Measurements from ENCODE around the gene ZNF764. TPM values are rescaled to one million over a fixed set of nuclear protein-coding genes. Genes with fewer than 3 reads are reported as not detected.

The ZNF764 gene
- polyA plus RNA-seq, 3 donors = 0.94 to 4.6 (median 1.0) TPM

DNA sequence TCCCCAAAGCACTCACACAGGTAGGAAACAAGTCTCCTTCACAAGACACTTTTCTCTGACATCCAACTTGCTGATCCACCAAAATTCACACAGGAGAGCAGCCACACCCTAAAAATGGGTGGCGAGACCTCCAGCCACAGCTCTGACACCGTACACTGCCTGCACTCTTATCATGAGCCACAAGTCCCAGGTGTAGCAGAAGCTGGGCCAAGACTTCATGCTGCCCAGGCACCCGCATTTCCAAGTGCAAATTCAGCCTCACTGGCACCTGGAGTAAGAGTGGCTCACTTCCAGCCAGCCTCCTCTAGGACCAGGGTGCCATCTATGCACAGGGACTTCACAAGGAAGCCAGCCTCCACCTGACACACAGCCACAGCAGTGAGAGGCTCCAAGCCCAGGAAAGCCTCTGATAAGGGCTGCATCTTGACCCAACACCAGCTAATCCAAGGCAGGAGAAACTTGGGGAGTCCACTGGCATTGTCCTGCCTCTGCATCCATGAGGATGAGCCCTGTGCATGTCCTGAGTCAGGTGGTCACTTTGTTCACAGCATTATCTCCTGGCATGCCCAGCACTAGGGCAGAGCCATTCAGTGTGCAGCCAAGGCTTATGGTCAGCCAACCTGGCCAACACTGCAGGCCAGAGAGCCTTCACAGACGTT is 29.2 kb downstream of the ZNF764 start:
- H2AFZ ChIP-seq (ENCODE audit: insufficient read depth, low read depth, low read length, poor library complexity, severe bottlenecking) = no peak overlapping the region
- no peak overlapping the region for H3K4me2 ChIP-seq (replicated peaks; ENCODE audit: extremely low read depth, low read length, poor library complexity, severe bottlenecking)
- Mint-ChIP-seq H3K27me3 (ENCODE audit: low read depth in 3 of 3) (peaks cover 0 to 4% (median 3%) of the 10 kb centered on the region in 3 donors), H3K9me3 (no peaks in the 10 kb centered on the region), H3K27ac (peak overlapping the region in 6 of 7 donors; percentile 35 to 97 (median 94)), H3K4me1 (peaks cover 37% of the 10 kb centered on the region), H3K4me3 (peak overlapping the region in 1 of 2 donors; percentile 58), H3K36me3 (peaks cover 19 to 33% of the 10 kb centered on the region in 2 donors)
- H4K20me1 ChIP-seq (ENCODE audit: insufficient read depth, low read length) = peaks cover 6% of the 10 kb centered on the region
- peaks cover 36 to 48% of the 10 kb centered on the region in 2 donors for H3K4me1 ChIP-seq (ENCODE audit: control insufficient read depth in 1 of 2, insufficient read depth in 2 of 2, low read length in 2 of 2)
- WGBS (ENCODE audit: insufficient coverage) = 85% methylated on average over 4 of the region's 4 CpGs
- H3K4me3 ChIP-seq (replicated peaks in 1 of 3; ENCODE audit: low read depth in 2 of 3, low read length in 3 of 3) = no peak overlapping the region
- H3K9ac ChIP-seq (ENCODE audit: insufficient read depth, low read length, poor library complexity, severe bottlenecking) = no peak overlapping the region
- peak overlapping the region; percentile 85 to 87 for H3K27ac ChIP-seq (ENCODE audit: low read depth in 1 of 2, low read length in 2 of 2)
- TF ChIP-seq, protein P1, sequence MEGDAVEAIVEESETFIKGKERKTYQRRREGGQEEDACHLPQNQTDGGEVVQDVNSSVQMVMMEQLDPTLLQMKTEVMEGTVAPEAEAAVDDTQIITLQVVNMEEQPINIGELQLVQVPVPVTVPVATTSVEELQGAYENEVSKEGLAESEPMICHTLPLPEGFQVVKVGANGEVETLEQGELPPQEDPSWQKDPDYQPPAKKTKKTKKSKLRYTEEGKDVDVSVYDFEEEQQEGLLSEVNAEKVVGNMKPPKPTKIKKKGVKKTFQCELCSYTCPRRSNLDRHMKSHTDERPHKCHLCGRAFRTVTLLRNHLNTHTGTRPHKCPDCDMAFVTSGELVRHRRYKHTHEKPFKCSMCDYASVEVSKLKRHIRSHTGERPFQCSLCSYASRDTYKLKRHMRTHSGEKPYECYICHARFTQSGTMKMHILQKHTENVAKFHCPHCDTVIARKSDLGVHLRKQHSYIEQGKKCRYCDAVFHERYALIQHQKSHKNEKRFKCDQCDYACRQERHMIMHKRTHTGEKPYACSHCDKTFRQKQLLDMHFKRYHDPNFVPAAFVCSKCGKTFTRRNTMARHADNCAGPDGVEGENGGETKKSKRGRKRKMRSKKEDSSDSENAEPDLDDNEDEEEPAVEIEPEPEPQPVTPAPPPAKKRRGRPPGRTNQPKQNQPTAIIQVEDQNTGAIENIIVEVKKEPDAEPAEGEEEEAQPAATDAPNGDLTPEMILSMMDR (IDR thresholded peaks at IDR 0.05) = no peak
- no peaks in the 10 kb centered on the region for H3K27me3 ChIP-seq (ENCODE audit: control insufficient read depth in 2 of 2, insufficient read depth in 2 of 2, low read length in 2 of 2)
- H3K36me3 ChIP-seq (replicated peaks in 1 of 2; ENCODE audit: control insufficient read depth in 1 of 2, insufficient read depth in 2 of 2, low read length in 2 of 2) = peaks cover 21 to 32% of the 10 kb centered on the region in 2 donors
- H3K9me3 ChIP-seq (replicated peaks in 1 of 2; ENCODE audit: control insufficient read depth in 1 of 2, insufficient read depth in 1 of 2, low read length in 2 of 2) = no peaks in the 10 kb centered on the region
- DNase-seq = no peak
- peaks cover 19% of the 10 kb centered on the region for H3K79me2 ChIP-seq (ENCODE audit: insufficient read depth, low read length)
- intact Hi-C loops (cut with micrococcal nuclease) = loop anchor here (5.0 kb wide), 3 partner anchors 58 to 83 kb away; partner anchors contain the start of genes ZNF785 (in 2 of the 2) and ZNF689 (in 1 of the 2)

DNA sequence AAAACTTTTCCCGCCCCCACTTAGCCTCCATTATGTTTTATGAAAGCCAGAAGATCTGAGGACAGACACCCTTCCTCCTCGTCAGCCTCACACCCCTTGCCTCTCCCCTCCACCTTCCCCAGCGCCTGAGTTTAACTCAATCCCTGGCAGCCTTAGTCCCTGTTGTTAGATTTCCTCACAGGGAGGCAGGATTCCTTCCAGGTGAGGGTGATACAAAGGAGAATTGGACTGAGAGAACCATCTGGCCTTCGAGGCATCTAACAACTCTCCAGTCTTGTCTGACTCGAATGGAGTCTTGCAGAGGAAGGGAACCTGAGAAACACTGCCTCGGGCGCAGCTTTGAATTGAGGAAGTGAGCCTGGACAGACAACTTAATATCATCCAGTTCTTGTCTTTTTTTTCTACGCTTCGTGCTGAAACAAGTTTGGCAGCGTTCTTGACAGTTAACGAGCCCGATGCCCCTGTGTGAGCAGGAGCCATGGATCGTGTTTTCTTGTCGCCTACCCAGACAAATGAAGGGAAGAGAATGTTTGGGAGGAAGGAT is 30.5 kb downstream of the ZNF764 start:
- peak; percentile 59 to 75 (median 74) for DNase-seq
- H3K4me2 ChIP-seq (replicated peaks; ENCODE audit: extremely low read depth, low read length, poor library complexity, severe bottlenecking) = peak overlapping the region; percentile 99

More for the DNA sequence above, 30.5 kb downstream of the ZNF764 start:
- peak overlapping the region; percentile 35 to 93 (median 63) for H3K4me3 ChIP-seq (replicated peaks in 1 of 3; ENCODE audit: low read depth in 2 of 3, low read length in 3 of 3)
- H3K36me3 ChIP-seq (replicated peaks in 1 of 2; ENCODE audit: control insufficient read depth in 1 of 2, insufficient read depth in 2 of 2, low read length in 2 of 2) = peaks cover 18 to 27% of the 10 kb centered on the region in 2 donors
- H3K4me1 Mint-ChIP-seq = peaks cover 29% of the 10 kb centered on the region
- TF ChIP-seq, protein P1 (IDR thresholded peaks at IDR 0.05) = no peak
- H3K79me2 ChIP-seq (ENCODE audit: insufficient read depth, low read length) = peaks cover 7% of the 10 kb centered on the region
- peak overlapping the region; percentile 92 to 97 (median 97) for H3K27ac Mint-ChIP-seq
- 0% methylated on average over 10 of the region's 14 CpGs for WGBS (ENCODE audit: insufficient coverage)
- H2AFZ ChIP-seq (ENCODE audit: insufficient read depth, low read depth, low read length, poor library complexity, severe bottlenecking) = peak overlapping the region; percentile 96
- H4K20me1 ChIP-seq (ENCODE audit: insufficient read depth, low read length) = peaks cover 12% of the 10 kb centered on the region
- H3K36me3 Mint-ChIP-seq = peaks cover 15 to 29% of the 10 kb centered on the region in 2 donors
- no peaks in the 10 kb centered on the region for H3K27me3 ChIP-seq (ENCODE audit: control insufficient read depth in 2 of 2, insufficient read depth in 2 of 2, low read length in 2 of 2)
- peaks cover 28 to 39% of the 10 kb centered on the region in 2 donors for H3K4me1 ChIP-seq (ENCODE audit: control insufficient read depth in 1 of 2, insufficient read depth in 2 of 2, low read length in 2 of 2)
- H3K9me3 Mint-ChIP-seq = peaks cover 0 to 2% (median 0%) of the 10 kb centered on the region in 7 donors
- H3K4me3 Mint-ChIP-seq = peak overlapping the region; percentile 84 to 92
- peak overlapping the region; percentile 85 to 87 for H3K27ac ChIP-seq (ENCODE audit: low read depth in 1 of 2, low read length in 2 of 2)
- intact Hi-C loops (cut with micrococcal nuclease) = loop anchor here (1.0 to 5.0 kb wide), 6 partner anchors 8 to 85 kb away; partner anchors contain the start of genes ZNF785 (in 2 of the 2), SEPHS2 (in 1 of the 2), ZNF689 (in 1 of the 2) and ZNF764 (in 1 of the 2)
- H3K27me3 Mint-ChIP-seq (ENCODE audit: low read depth in 3 of 3) = peaks cover 0 to 4% (median 3%) of the 10 kb centered on the region in 3 donors
- peak overlapping the region; percentile 55 for H3K9ac ChIP-seq (ENCODE audit: insufficient read depth, low read length, poor library complexity, severe bottlenecking)
- H3K9me3 ChIP-seq (replicated peaks in 1 of 2; ENCODE audit: control insufficient read depth in 1 of 2, insufficient read depth in 1 of 2, low read length in 2 of 2) = no peaks in the 10 kb centered on the region

All from CD14-positive monocyte (primary cell).